HUES6 (cell line): Measurements from ENCODE around the gene ZIC5.

Experiments used
- H3K27ac ChIP-seq: 2 replicates; pipeline ENCODE4 v1.7.0; 2013; ENCODE audit warnings: low read depth, mild to moderate bottlenecking, low read length, inconsistent platforms
- H3K27me3 ChIP-seq: 2 replicates; pipeline ENCODE4 v1.6.1; 2013; ENCODE audit warnings: low read length; ENCODE audit not compliant: control insufficient read depth, insufficient read depth
- H3K36me3 ChIP-seq: 2 replicates; pipeline ENCODE4 v1.6.1; 2013; ENCODE audit warnings: low read length; ENCODE audit not compliant: control insufficient read depth, insufficient read depth
- H3K4me1 ChIP-seq: 2 replicates; pipeline ENCODE4 v1.6.1; 2013; ENCODE audit warnings: low read length; ENCODE audit not compliant: control insufficient read depth, insufficient read depth
- H3K4me3 ChIP-seq: 2 replicates; pipeline ENCODE4 v1.5.1; 2013; ENCODE audit warnings: low read depth, low read length
- H3K9ac ChIP-seq: one replicate; pipeline ENCODE4 v1.6.1; 2013; ENCODE audit warnings: mild to moderate bottlenecking, low read length
- H3K9me3 ChIP-seq: 2 replicates; pipeline ENCODE4 v1.6.1; 2013; ENCODE audit warnings: low read depth, low read length; ENCODE audit not compliant: control insufficient read depth, insufficient read depth

The ZIC5 gene

GRCh38 chr13:99944606-99945005 lies 27.0 kb downstream of the ZIC5 start:
- no peak overlapping the region for H3K4me3 ChIP-seq
- H3K27me3 ChIP-seq: no peaks in the 10 kb centered on the region
- peaks cover 8% of the 10 kb centered on the region for H3K4me1 ChIP-seq
- no peaks in the 10 kb centered on the region for H3K36me3 ChIP-seq
- H3K9me3 ChIP-seq: no peaks in the 10 kb centered on the region
- no peak overlapping the region for H3K27ac ChIP-seq
- no peak overlapping the region for H3K9ac ChIP-seq

- Histone ChIP-seq H3K36me3 (no peaks in the 10 kb centered on the region), H3K9me3 (no peaks in the 10 kb centered on the region), H3K4me1 (peaks cover 4% of the 10 kb centered on the region; the same call in 1 of the 2 replicates), H3K9ac (no peak overlapping the region), H3K4me3 (no peak overlapping the region), H3K27me3 (no peaks in the 10 kb centered on the region), H3K27ac (no peak overlapping the region)
Measured at GRCh38 chr13:99944102-99944501, 27.5 kb downstream of the ZIC5 start.

- H3K27ac ChIP-seq: no peak overlapping the region
- no peaks in the 10 kb centered on the region for H3K36me3 ChIP-seq
- H3K27me3 ChIP-seq: no peaks in the 10 kb centered on the region
- H3K9ac ChIP-seq: no peak overlapping the region
- peaks cover 4% of the 10 kb centered on the region; the same call in 1 of the 2 replicates for H3K4me1 ChIP-seq
- no peak overlapping the region for H3K4me3 ChIP-seq
- no peaks in the 10 kb centered on the region for H3K9me3 ChIP-seq
Measured at GRCh38 chr13:99941911-99942310, 29.7 kb downstream of the ZIC5 start.

GRCh38 chr13:99941086-99941485 lies 30.5 kb downstream of the ZIC5 start:
- no peaks in the 10 kb centered on the region for H3K36me3 ChIP-seq
- H3K27me3 ChIP-seq: no peaks in the 10 kb centered on the region
- no peak overlapping the region for H3K9ac ChIP-seq
- peaks cover 4% of the 10 kb centered on the region; the same call in 1 of the 2 replicates for H3K4me1 ChIP-seq
- no peak overlapping the region for H3K4me3 ChIP-seq
- H3K27ac ChIP-seq: no peak overlapping the region
- no peaks in the 10 kb centered on the region for H3K9me3 ChIP-seq

GRCh38 chr13:99938635-99939034 lies 32.9 kb downstream of the ZIC5 start:
- no peaks in the 10 kb centered on the region for H3K36me3 ChIP-seq
- H3K27ac ChIP-seq: no peak overlapping the region
- H3K9ac ChIP-seq: no peak overlapping the region
- no peaks in the 10 kb centered on the region for H3K9me3 ChIP-seq
- no peak overlapping the region for H3K4me3 ChIP-seq
- peaks cover 4% of the 10 kb centered on the region; the same call in 1 of the 2 replicates for H3K4me1 ChIP-seq
- no peaks in the 10 kb centered on the region for H3K27me3 ChIP-seq

GRCh38 chr13:99935772-99936171 lies 35.8 kb downstream of the ZIC5 start:
- Histone ChIP-seq H3K9ac (no peak overlapping the region), H3K4me3 (no peak overlapping the region), H3K4me1 (peaks cover 4% of the 10 kb centered on the region; the same call in 1 of the 2 replicates), H3K9me3 (no peaks in the 10 kb centered on the region), H3K27me3 (no peaks in the 10 kb centered on the region), H3K36me3 (no peaks in the 10 kb centered on the region), H3K27ac (no peak overlapping the region)

GRCh38 chr13:99932912-99933311 lies 38.7 kb downstream of the ZIC5 start:
- Histone ChIP-seq H3K27me3 (no peaks in the 10 kb centered on the region), H3K36me3 (no peaks in the 10 kb centered on the region), H3K27ac (no peak overlapping the region), H3K9ac (no peak overlapping the region), H3K4me1 (no peaks in the 10 kb centered on the region), H3K4me3 (no peak overlapping the region), H3K9me3 (no peaks in the 10 kb centered on the region)

- H3K27me3 ChIP-seq: no peaks in the 10 kb centered on the region
- no peaks in the 10 kb centered on the region for H3K36me3 ChIP-seq
- H3K27ac ChIP-seq: no peak overlapping the region
- no peak overlapping the region for H3K4me3 ChIP-seq
- no peaks in the 10 kb centered on the region for H3K9me3 ChIP-seq
- no peaks in the 10 kb centered on the region for H3K4me1 ChIP-seq
- H3K9ac ChIP-seq: no peak overlapping the region
Measured at GRCh38 chr13:99930925-99931324, 40.6 kb downstream of the ZIC5 start.

GRCh38 chr13:99929866-99930265 lies 41.7 kb downstream of the ZIC5 start:
- Histone ChIP-seq H3K4me1 (no peaks in the 10 kb centered on the region), H3K27me3 (no peaks in the 10 kb centered on the region), H3K36me3 (no peaks in the 10 kb centered on the region), H3K9me3 (no peaks in the 10 kb centered on the region), H3K4me3 (no peak overlapping the region), H3K27ac (no peak overlapping the region), H3K9ac (no peak overlapping the region)

GRCh38 chr13:99926014-99926731 lies 45.4 kb downstream of the ZIC5 start:
- H3K27me3 ChIP-seq: no peaks in the 10 kb centered on the region
- no peak overlapping the region for H3K9ac ChIP-seq
- H3K9me3 ChIP-seq: 0 out of 2 replicates have a peak, but pooled peaks cover 3% of the 10 kb centered on the region
- H3K36me3 ChIP-seq: no peaks in the 10 kb centered on the region
- H3K4me3 ChIP-seq: no peak overlapping the region
- H3K4me1 ChIP-seq: no peaks in the 10 kb centered on the region
- no peak overlapping the region for H3K27ac ChIP-seq

GRCh38 chr13:99923877-99924582 lies 47.5 kb downstream of the ZIC5 start:
- H3K36me3 ChIP-seq: no peaks in the 10 kb centered on the region
- H3K4me1 ChIP-seq: no peaks in the 10 kb centered on the region
- H3K27ac ChIP-seq: no peak overlapping the region
- no peak overlapping the region for H3K9ac ChIP-seq
- no peak overlapping the region for H3K4me3 ChIP-seq
- no peaks in the 10 kb centered on the region for H3K27me3 ChIP-seq
- 0 out of 2 replicates have a peak, but pooled peaks cover 3% of the 10 kb centered on the region for H3K9me3 ChIP-seq
